ENCODE data around the gene EZR.

DNA sequence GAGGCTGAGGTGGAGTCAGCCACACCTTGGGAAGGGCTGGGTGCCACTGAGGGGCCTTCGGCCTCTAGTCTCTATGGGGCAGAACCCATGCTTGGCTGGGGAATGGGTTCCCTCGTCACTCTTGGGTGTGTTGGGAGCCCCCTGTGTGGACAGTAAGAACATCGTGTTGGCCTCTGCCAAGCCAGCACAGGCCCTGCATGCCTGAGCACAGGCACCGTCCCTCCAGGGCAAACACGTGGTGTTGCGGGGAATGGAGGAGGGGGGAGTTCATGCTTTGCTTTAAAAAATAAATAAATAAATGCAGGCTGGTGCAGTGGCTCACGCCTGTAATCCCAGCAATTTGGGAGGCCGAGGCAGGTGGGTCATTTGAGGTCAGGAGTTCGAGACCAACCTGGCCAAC is 63.0 kb downstream of the EZR start:
- TF ChIP-seq CTCF (IDR thresholded peaks at IDR 0.05): no peak
- TF ChIP-seq POLR2AphosphoS5 (IDR thresholded peaks at IDR 0.05; ENCODE audit: low read depth, low read length): no peak
- no peak for TF ChIP-seq SIN3A (IDR thresholded peaks at IDR 0.05; ENCODE audit: borderline replicate concordance, insufficient read depth, low read depth, low read length)
- no peak for TF ChIP-seq TCF7L2 (IDR thresholded peaks at IDR 0.05; ENCODE audit: low read depth, low read length)
